ENCODE measurements around the gene CCL16.

Gene CCL16

GRCh38 chr17:35986643-35987042 is 5.3 kb upstream of the CCL16 start, which contains the start of gene CCL14:
CCL14 (minus strand) TSS chr17:35986729; CDS start chr17:35986649, 80 bp downstream.
- DNase-seq (ENCODE audit: low read depth) = no peak

GRCh38 chr17:35984140-35984539 is 2.8 kb upstream of the CCL16 start:
- no peak for DNase-seq (ENCODE audit: low read depth)

- DNase-seq (ENCODE audit: low read depth) = no peak
These were observed 1.3 kb upstream of the CCL16 start for GRCh38 chr17:35982409-35983191.

DNA sequence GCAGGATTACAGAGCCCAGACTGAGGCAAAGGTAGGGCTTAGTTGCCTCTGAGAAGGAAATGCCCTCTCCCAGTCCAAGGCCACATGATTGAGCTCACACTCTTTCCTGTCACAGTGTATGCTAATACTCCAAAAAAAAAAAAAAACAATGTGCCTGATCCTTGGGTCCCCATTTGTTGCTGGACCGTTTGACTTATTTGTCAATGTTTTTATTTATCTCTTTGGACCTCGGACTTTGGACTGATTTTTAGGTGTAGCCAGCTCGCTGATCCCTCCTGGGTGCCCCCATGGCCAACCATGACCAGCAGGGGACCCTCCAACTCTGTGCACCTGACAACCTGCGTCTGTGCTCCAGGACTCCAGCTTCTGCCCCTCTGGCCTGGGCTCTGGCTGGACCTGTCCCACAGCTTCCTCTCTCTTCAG is 622 bp upstream of the CCL16 start:
- no peak for DNase-seq (ENCODE audit: low read depth)

DNA sequence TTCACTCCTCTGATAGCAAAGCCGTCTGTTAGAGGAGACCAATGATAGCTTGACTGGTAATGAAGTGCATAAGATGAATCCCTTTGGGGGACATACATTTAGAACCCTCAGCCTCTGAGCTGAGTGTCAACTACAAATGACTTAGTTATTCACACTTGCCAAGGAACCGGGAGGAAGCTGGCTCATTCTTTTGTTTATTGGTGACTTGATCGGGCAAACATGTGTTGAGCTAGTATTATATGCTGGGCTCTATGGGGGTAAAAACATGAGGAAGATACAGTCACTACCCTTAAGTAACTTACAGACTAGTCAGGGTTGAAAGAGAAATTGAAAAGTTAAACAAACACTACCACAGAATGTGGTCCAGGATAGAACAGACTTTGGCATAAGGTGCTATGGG is 3.0 kb downstream of the CCL16 start:
- DNase-seq (ENCODE audit: low read depth) = no peak

GRCh38 chr17:35977509-35977908 is 3.8 kb downstream of the CCL16 start:
- DNase-seq (ENCODE audit: low read depth) = no peak

DNA sequence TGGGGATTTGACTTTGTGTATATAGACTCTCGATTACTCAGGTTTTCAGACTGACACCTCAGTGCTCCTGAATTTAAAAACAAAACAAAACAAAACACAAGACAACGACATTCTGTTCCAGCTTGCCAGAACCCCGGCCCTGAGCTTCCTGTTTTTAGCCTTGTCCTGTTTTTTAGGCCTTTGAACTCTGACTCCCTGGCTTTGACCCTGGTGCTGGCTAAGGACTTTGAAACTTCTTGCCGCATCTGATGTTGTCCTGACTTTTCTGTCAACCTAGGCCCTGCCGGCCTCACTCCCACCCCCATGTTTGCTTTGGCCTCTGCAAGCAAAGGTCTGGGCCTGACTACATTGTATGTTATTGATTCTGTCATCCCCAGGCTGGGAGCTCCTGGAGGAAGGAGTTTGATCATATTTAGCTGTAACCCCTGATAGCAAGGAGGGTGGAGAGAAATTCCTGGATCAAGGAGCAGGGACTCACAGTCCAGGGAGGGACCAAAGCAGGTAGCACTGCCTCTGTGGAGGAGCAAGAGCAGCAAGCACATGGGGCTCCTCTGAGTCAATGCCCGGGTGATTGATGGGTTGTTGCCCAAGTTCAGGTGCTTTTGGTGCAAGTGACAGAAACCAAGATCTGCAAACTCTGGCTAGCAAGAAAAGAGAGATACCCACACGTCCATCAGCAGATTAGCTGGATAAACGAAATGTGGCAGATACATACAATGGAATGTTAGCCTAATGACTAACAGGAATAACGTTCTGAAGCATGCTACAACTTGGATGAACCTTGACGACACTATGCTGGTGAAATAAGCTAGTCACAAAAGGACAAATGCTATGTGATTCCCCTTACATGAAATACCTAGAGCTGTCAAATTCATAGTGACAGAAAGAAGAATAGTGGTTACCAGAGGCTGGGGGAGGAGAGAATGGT is 7.7 kb downstream of the CCL16 start:
- DNase-seq (ENCODE audit: low read depth) = no peak

GRCh38 chr17:35972945-35973332 is 8.4 kb downstream of the CCL16 start:
- no peak for DNase-seq (ENCODE audit: low read depth)

GRCh38 chr17:35972535-35972934 is 8.8 kb downstream of the CCL16 start:
- no peak for DNase-seq (ENCODE audit: low read depth)

GRCh38 chr17:35972066-35972465 is 9.2 kb downstream of the CCL16 start:
- DNase-seq (ENCODE audit: low read depth) = no peak

GRCh38 chr17:35969558-35970380 is 11.5 kb downstream of the CCL16 start:
- peak; percentile 49 for DNase-seq (ENCODE audit: low read depth)

DNA sequence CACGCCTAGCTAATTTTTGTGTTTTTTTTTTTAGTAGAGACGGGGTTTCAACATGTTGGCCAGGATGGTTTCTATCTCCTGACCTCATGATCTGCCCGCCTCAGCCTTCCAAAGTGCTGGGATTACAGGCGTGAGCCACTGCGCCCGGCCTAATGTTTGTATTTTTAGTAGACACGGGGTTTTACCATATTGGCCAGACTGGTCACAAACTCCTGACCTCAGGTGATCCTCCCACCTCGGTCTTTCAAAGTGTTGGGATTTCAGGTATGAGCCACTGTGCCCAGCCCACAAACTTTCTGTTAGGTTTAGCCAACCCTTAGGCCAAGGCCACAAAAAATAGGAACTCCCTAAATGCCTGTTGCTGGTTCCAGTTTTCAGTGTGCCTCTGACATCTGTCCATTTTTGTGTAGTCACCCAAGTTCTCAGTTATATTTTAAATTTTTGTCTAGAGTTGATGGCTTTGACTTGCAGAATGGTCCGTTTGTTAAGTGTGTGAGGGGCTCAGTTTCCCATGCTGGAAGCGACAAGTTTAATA is 12.7 kb downstream of the CCL16 start:
- DNase-seq (ENCODE audit: low read depth) = no peak

DNA sequence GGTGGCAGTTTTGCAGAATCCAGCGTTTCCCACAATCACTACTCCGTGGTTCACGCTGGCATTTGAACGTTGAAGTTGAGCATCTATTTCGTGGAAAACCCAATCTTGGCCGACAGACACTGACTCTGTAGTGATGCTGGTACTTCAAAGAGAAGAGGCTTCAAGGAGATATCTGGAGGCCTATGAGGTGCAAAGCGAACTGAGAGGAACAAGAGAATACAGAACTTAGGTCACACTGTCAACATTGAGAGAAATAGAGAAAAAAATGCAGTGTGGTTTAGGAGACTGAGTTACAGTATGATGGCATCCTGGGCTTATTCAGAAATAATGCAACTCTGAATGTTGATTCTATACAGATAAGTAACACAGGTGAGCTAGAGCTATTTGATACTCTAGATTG is 16.0 kb downstream of the CCL16 start:
- DNase-seq (ENCODE audit: low read depth) = no peak

- no peak for DNase-seq (ENCODE audit: low read depth)
These were observed 17.6 kb downstream of the CCL16 start for GRCh38 chr17:35963663-35964062.

GRCh38 chr17:35953720-35954119 is 27.6 kb downstream of the CCL16 start:
- no peak for DNase-seq (ENCODE audit: low read depth)

DNA sequence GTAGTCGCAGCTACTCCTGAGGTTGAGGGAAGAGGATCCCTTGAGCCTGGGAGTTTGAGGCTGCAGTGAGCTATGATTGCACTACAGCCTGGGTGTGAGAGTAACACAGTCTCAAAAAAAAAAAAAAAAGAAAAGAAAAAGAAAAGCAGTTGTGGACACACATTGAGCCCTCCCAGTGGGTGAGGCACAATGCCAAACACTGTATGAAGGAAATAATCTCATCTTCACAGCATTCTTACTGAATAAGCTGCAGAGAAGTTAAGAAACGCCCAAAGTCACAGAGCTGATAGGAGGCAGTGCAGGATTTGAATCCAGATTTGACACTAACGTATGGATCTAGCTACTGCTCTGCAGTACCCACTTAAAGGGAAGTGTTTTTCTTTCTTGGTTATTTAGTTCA is 31.9 kb downstream of the CCL16 start:
- no peak for DNase-seq (ENCODE audit: low read depth)

GRCh38 chr17:35948092-35948491 is 33.2 kb downstream of the CCL16 start:
- no peak for DNase-seq (ENCODE audit: low read depth)

DNA sequence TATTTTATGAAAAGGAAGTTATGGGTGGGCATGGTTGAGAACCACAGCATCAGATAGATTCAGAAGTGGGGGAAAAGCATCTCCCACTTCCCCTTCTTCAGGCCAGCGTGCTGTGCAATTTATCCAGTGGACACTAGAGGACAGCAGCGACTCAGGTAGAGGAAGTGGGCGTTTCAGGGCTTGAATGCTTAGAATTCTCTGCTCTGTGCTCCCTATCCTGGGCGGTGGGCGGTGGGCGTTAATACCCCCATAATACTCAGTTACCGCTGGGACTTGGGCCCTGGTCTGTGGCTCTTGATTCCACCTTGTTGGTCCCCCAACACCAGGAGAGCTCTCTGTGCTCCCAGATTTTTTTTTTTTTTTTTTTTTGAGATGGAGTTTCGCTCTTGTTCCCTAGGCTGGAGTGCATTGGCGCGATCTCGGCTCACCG is 34.1 kb downstream of the CCL16 start:
- DNase-seq (ENCODE audit: low read depth) = peak; percentile 50

DNA sequence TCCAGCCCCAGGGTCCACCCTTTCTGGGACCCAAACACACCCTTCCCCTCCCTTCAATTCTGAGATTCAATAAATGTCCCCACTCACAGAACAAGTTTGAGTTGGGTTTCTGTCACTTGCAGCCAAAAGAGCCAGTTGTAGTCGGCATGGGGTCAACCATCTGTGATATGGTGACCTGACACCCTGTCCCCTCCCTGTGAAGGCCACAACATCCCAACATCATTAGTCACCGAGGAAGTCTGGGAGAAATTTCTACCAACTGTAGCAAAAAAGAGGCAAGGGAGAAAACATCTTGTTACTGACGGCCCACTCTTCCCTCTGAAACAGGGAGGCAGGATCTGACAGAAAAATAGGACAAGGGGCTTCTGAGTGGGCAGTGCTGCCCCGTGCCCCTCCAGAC is 37.1 kb downstream of the CCL16 start:
- DNase-seq (ENCODE audit: low read depth) = no peak

DNA sequence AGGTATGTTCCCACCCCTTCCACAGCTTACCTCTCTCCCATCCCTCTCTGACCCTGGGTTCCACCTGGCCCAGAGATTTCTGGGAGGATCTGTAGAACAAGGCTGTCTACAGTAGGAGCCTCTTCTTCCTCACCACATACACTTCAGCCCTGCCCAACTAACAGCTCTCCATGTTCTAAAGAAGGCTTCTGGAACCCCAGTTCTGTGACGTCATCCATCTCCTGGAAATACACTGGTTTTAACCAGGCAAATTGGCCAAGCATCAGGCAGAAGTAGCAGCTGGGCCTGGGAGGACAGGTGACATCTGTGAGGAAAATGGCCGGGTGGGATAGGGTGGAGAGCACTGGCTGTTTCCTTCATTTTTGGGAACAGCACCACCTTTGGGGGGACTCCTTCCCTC is 37.8 kb downstream of the CCL16 start, which contains the start of gene LYZL6:
TSS of gene LYZL6 (minus strand) at position 177 of the 400 bp plus-strand sequence. CDS start 4,357 bp downstream, outside the sequence.
- no peak for DNase-seq (ENCODE audit: low read depth)

DNA sequence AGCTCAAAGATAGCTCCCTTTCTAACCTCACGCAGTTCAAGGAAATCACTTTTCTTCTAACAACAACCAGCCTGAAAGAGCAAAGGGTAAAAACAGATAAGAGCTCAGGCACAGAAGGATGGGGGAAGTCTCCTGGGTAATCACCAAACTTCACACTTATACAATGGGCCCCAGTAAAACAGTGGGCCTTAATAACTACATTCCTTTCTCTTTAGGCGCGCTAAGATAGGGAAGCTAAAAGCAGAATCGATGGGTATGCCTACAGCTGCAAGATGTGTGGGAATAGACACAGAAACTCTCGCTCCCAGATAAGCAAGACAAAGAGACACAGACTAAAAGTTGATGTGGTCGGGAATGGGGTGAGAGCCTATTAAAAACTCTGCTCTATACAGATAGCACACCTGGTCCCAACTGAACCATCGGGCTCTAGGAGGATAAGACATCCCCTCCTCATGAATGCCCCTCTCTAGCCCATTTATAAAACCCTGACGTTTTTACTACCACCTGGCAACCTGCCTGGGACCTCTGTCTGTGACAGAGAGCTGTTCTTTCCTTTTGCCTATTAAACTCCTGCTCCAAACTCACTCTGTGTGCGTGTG is 38.6 kb downstream of the CCL16 start:
- DNase-seq (ENCODE audit: low read depth) = peak; percentile 36
